ENCODE data around the gene PRODH.
"Not testable (repeated sequence)": the region's sequence is repeated elsewhere in the genome, so short reads cannot be mapped to it uniquely, and the experiment has no call there.

PRODH gene

DNA sequence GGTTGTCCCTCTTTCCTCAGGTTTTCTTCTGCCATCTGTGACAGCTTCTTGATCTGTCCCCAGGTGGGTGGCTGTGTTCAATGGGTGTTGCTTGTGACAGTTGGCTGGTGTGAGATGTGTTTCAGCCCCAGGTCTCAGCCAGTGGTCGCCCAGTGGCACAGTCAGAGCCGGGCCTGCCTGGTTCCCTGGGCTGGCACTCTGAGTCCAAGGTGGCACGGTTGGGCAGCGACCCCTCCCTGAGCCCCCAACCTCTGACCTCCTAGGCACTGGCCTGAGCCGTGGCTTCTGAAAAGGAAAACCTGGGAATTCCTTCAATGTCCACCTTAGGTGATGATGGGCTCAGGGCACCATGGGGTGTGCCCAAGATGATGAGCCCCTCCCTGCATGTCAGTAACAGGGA, 14.0 kb upstream of the PRODH start:
- CTCF ChIA-PET, result interaction anchor here (1.4 kb wide), 1 partner anchor 41 kb away, joined by 3 read pairs; no protein-coding TSS in a partner anchor
- Mint-ChIP-seq H3K27me3 (peaks cover 24% of the 10 kb centered on the region), H3K27ac (no peak overlapping the region)

DNA sequence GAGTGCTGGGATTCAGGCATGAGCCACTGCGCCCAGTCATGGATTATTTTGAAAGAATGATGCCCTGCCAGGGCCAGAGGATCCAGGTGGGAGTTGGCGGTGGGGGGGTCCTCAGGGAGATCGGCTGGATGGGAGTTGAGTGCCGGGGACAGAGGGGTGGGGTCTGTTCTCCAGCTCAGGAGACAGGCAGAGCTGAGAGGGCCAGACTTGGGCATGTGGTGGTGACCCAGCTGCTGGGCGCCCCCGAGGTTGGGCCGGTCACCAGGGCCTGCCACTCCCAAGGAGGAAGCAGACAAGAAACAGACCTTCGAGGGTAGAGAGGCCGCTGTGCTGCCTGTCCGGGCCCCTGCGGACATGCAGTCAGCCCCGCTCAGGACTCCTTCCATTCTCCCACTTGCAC, 11.8 kb upstream of the PRODH start:
- no peak for DNase-seq
- H3K4me1 Mint-ChIP-seq, result no peaks in the 10 kb centered on the region
- H3K9me3 Mint-ChIP-seq, result no peaks in the 10 kb centered on the region
- H3K27me3 Mint-ChIP-seq, result peaks cover 24% of the 10 kb centered on the region
- H3K36me3 Mint-ChIP-seq, result no peaks in the 10 kb centered on the region
- CTCF ChIA-PET, result no interaction called here
- no peak overlapping the region for H3K27ac Mint-ChIP-seq
- no peak overlapping the region for H3K4me3 Mint-ChIP-seq

More for the DNA sequence above, 14.0 kb upstream of the PRODH start:
- Mint-ChIP-seq H3K4me1 (no peaks in the 10 kb centered on the region), H3K36me3 (no peaks in the 10 kb centered on the region), H3K4me3 (no peak overlapping the region), H3K9me3 (no peaks in the 10 kb centered on the region)
- no peak for DNase-seq

DNA sequence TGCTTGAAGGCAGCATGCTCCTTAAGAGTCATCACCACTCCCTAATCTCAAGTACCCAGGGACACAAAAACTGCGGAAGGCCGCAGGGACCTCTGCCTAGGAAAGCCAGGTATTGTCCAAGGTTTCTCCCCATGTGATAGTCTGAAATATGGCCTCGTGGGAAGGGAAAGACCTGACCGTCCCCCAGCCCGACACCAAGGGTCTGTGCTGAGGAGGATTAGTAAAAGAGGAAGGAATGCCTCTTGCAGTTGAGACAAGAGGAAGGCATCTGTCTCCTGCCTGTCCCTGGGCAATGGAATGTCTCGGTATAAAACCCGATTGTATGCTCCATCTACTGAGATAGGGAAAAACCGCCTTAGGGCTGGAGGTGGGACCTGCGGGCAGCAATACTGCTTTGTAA, 11.0 kb upstream of the PRODH start:
- H3K4me1 Mint-ChIP-seq, H3K27ac Mint-ChIP-seq, H3K36me3 Mint-ChIP-seq, CTCF ChIA-PET, DNase-seq, H3K4me3 Mint-ChIP-seq, H3K9me3 Mint-ChIP-seq: not testable (repeated sequence)
- H3K27me3 Mint-ChIP-seq, result peaks cover 22% of the 10 kb centered on the region

DNA sequence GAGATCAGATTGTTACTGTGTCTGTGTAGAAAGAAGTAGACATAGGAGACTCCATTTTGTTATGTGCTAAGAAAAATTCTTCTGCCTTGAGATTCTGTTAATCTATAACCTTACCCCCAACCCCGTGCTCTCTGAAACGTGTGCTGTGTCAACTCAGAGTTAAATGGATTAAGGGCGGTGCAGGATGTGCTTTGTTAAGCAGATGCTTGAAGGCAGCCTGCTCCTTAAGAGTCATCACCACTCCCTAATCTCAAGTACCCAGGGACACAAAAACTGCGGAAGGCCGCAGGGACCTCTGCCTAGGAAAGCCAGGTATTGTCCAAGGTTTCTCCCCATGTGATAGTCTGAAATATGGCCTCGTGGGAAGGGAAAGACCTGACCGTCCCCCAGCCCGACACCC, 2.6 kb upstream of the PRODH start:
- CTCF ChIA-PET, DNase-seq, H3K27ac Mint-ChIP-seq, H3K36me3 Mint-ChIP-seq, H3K4me1 Mint-ChIP-seq, H3K9me3 Mint-ChIP-seq, H3K4me3 Mint-ChIP-seq, H3K27me3 Mint-ChIP-seq: not testable (repeated sequence)

DNA sequence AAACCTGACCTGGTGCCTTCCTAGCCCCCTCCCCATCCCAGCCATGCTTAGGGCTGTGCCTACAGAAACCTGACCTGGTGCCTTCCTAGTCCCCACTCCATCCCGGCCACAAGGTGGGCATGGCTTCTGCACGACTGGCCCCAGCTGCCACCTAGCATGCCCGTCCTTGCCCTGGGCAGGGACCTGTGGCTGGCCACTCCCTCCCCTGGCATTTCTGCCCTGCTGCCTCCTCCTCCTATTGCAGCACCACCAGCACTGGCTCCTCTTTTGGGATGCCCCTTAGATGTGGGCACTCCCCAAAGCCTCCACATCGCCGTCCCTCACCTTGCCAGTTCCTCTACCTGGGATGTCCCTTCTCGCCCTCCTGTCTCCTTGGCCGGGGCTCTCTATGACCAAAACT, 1.4 kb downstream of the PRODH start:
- H3K27me3 Mint-ChIP-seq, H3K4me3 Mint-ChIP-seq, H3K36me3 Mint-ChIP-seq, CTCF ChIA-PET, DNase-seq, H3K27ac Mint-ChIP-seq, H3K9me3 Mint-ChIP-seq, H3K4me1 Mint-ChIP-seq: not testable (repeated sequence)

DNA sequence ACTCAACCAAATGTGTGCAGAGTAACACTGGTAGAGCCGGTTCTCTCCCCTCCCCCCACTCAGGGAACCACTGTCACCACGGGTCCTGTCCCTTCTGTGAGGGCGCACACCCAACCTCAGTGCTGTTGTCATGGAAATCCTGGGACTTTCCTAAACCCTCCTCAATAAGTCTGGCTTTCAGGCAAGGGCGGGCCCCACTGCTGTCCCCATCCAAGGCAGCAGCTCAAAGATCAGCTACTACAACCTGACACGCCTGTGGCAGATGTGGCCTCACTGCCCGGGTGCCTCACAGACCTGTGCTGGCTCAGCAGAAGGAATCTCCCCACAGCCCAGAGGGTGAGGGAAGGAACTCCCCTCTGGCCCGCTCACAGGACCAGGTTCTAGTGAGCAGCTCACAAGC, 2.2 kb downstream of the PRODH start:
- no peak for DNase-seq
- H3K27me3 Mint-ChIP-seq, result no peaks in the 10 kb centered on the region
- CTCF ChIA-PET, result interaction anchor here (0.6 kb wide), 1 partner anchor 221 kb away, joined by 4 read pairs; no protein-coding TSS in a partner anchor
- H3K36me3 Mint-ChIP-seq, result no peaks in the 10 kb centered on the region
- H3K27ac Mint-ChIP-seq, result no peak overlapping the region
- H3K4me3 Mint-ChIP-seq, result no peak overlapping the region
- no peaks in the 10 kb centered on the region for H3K4me1 Mint-ChIP-seq
- H3K9me3 Mint-ChIP-seq, result no peaks in the 10 kb centered on the region

DNA sequence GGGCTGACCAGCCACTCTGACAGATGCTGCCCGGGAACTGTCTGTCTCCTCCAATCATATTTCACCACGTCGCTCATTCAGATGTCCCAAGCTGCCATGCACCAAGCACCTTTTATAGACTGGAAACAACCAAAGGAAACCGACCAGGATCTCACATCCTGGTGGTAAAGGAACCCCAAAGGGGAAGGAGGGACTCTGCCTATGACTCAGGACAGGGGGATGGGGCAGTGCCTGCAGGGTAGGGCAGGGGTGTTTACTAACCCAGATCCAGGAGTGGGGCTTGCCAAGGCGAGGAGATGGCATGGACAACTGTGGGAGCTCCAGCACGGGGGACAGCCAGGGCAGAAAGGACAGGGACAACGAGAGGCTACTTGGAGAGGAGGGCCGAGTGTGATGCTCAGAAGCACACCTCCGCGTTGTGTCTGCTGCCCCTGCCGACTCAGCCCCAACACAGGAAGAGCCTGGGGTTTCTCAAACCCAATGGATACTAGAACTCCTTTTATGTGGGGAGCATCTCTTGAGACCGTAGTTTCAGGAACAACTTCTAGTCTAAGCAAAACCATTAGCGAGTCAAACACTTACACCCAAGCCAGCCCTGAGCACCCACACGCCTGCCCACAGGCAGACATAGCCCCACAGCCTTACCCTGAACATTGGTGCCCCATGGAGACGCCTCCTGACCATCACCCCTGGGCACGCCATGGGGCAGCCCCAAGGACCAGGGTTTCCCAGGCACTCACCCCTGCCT, 4.0 kb downstream of the PRODH start:
- H3K4me1 Mint-ChIP-seq, result no peaks in the 10 kb centered on the region
- no peaks in the 10 kb centered on the region for H3K36me3 Mint-ChIP-seq
- H3K27ac Mint-ChIP-seq, result no peak overlapping the region
- CTCF ChIA-PET, result no interaction called here
- no peaks in the 10 kb centered on the region for H3K9me3 Mint-ChIP-seq
- no peaks in the 10 kb centered on the region for H3K27me3 Mint-ChIP-seq
- DNase-seq, result no peak
- no peak overlapping the region for H3K4me3 Mint-ChIP-seq

DNA sequence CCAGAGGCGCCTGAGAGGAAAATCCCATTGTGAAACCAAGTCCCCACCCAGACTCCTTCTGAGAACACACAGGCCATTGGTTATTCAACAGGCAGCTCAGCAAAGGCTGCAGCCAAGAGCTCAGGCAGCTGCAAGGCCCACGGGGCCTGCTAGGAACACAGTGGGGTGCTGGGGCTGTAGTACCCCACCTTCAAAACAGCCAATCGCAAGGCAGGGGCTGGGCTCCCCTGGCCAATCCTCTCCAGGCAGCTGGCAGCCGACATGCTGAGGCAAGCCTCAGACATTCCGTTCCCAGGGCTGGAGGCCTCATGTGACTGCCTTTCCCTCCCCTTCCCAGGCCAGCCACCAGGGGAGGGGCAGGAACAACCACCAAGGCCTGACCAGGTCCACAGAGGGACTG, 6.6 kb downstream of the PRODH start:
- CTCF ChIA-PET, result no interaction called here
- Mint-ChIP-seq H3K4me3 (no peak overlapping the region), H3K27ac (no peak overlapping the region), H3K36me3 (no peaks in the 10 kb centered on the region), H3K27me3 (no peaks in the 10 kb centered on the region), H3K9me3 (no peaks in the 10 kb centered on the region), H3K4me1 (no peaks in the 10 kb centered on the region)
- no peak for DNase-seq

DNA sequence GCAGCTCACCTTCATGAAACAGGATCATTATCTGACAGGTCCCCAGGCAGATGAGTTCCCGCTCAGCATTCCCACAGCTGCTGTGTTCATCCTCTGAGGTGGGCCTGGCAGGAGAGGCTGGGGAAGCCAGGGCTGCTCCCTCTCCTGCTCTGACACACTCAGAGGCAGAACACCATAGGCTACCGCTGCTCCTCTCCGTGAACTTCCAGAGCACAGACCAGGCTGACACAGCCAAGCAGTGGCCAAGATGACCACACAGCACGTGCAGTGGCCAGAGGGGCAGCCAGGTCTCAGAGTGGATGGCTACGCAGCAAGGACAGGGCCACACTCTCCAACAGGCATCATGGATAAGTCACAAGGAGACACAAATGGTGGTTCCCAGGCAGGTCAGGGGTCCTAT, 8.5 kb downstream of the PRODH start:
- Mint-ChIP-seq H3K4me3 (no peak overlapping the region), H3K9me3 (no peaks in the 10 kb centered on the region), H3K27ac (no peak overlapping the region), H3K4me1 (no peaks in the 10 kb centered on the region), H3K27me3 (no peaks in the 10 kb centered on the region), H3K36me3 (no peaks in the 10 kb centered on the region)
- no peak for DNase-seq
- CTCF ChIA-PET, result interaction anchor here (0.6 kb wide), 1 partner anchor 1035 kb away, joined by 3 read pairs; no protein-coding TSS in a partner anchor

DNA sequence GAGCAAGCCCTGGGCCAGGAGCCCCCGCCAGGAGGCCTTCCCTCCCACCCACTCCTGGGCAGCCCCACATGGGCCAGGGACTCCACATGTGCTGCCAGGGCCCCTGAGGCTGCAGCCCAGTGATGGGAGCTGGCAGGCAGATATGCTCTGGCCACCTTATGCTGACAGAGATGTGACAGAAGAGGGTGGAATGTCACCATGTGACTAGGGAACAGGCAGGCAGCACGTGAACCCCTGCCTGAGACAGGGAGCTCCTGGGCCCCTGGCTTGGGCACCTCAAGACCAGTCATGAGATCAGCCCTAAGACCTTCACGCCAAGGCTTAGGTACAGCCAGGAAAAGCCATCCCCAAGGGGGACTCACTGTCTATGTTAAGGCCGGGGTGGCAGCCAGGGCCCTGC, 9.1 kb downstream of the PRODH start:
- no peaks in the 10 kb centered on the region for H3K27me3 Mint-ChIP-seq
- H3K4me3 Mint-ChIP-seq, result no peak overlapping the region
- DNase-seq, result no peak
- H3K27ac Mint-ChIP-seq, result no peak overlapping the region
- no peaks in the 10 kb centered on the region for H3K4me1 Mint-ChIP-seq
- H3K9me3 Mint-ChIP-seq, result no peaks in the 10 kb centered on the region
- H3K36me3 Mint-ChIP-seq, result no peaks in the 10 kb centered on the region
- CTCF ChIA-PET, result no interaction called here

DNA sequence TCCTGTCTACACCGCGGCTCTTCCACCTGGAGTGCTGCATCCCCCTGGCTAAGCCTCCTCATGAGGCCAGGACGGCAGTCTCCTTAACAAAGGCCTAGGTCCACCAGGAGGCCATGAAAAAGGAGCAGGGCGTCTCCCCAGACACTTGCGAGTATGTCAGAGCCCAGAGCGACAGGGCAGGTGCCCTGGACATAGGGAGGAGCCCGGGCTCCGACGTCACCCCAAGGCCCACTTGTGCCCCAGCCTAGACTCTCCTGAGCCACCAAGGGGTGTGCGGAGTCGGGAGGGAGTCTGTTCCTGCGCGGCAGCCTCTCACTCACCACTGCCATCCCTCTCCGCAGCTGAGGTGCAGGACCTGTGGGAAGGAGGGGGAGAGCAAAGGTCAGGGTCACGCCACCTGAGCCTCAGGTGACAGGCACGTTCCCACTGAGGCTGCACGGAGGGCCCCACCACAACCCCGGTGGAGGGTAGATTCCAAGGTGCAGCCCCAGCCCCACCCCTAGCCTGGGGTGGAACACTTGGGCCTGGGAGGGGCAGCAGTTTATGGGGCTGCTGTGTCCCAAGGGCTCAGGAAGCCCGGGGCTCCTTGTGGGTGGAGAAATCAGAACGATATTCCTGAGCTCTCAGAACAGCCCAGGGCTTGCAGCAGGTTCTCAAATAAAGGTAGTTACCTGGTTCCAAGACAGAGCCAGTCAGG, 10.6 kb downstream of the PRODH start:
- no peaks in the 10 kb centered on the region for H3K4me1 Mint-ChIP-seq
- no peaks in the 10 kb centered on the region for H3K9me3 Mint-ChIP-seq
- no peak overlapping the region for H3K4me3 Mint-ChIP-seq
- no peaks in the 10 kb centered on the region for H3K27me3 Mint-ChIP-seq
- no peak overlapping the region for H3K27ac Mint-ChIP-seq
- DNase-seq, result no peak
- H3K36me3 Mint-ChIP-seq, result no peaks in the 10 kb centered on the region
- CTCF ChIA-PET, result no interaction called here

DNA sequence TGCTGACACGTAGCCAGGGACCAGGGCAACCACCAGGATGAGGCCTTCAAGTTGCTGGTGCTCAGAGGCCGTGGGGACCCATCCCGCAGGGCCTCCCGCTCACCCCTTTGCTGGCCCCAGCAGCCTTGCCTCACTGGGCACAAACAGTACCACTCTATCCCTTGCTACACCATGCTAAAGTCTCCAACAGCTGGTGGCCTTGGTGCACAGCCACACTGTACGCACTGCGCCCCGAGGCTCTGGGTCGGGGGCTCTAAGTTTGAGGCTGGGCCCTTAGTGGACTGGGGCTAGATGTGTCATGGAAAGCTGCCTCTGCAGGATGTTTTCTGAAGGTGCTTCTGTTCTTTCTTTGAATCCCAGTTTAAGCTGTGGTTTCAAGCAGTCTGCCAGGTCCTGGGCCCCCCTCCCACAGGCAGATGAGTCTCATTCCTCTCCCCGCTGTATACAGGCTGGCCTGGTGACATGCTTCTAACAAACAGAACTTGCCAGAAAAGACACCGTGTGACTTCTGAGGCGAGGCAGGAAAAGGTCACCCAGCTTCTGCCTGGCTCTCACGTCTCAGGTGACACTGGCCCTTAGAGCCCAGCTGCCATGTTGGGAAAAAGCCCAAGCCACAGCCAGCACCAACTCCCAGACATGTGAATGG, 15.7 kb downstream of the PRODH start:
- H3K27ac Mint-ChIP-seq, CTCF ChIA-PET, H3K36me3 Mint-ChIP-seq, H3K4me3 Mint-ChIP-seq, H3K4me1 Mint-ChIP-seq, H3K9me3 Mint-ChIP-seq, H3K27me3 Mint-ChIP-seq, DNase-seq: not testable (repeated sequence)

DNA sequence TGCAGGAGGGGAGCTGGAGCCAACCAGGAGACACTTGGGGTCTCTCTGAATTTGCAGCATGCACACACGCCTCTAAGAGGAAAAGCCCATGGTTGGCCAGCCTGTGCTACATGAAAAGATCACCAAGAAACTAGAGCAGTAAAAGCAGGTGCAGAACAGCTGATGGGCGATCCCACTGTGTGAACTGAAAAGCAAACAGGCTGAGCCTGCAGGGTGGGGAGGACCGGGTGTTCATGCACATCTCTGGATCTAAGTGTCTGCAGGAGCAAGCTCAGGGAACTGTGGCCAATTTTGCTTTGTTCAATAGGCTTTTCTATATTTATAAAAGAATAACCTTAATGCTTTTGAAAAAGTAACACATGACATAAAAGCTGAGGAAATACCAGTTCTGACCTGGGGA, 18.3 kb downstream of the PRODH start:
- not testable (repeated sequence) for H3K4me1 Mint-ChIP-seq, H3K4me3 Mint-ChIP-seq

DNA sequence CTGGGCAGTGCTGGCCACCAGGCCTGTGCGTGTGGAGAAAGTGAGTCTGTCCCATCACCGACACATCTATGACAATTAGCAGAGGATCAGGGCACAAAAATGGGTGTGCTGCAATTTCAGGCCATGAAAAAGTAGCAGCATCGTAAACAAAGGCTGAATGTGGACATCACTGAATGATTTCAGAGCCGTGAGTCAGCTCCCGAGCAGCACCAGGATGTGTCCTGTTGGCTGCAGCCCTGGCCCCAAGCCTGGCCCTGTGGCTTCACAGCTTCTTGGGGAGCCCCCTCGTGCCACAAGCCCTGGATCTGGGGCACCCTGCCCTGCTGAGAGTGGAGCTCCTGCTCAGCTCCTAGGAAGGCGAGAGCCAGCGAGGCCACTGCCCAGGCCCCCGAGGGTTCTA, 20.5 kb downstream of the PRODH start:
- CTCF ChIA-PET, H3K9me3 Mint-ChIP-seq, DNase-seq: not testable (repeated sequence)

More for the DNA sequence above, 18.3 kb downstream of the PRODH start:
- CTCF ChIA-PET, H3K36me3 Mint-ChIP-seq, DNase-seq, H3K27me3 Mint-ChIP-seq, H3K9me3 Mint-ChIP-seq, H3K27ac Mint-ChIP-seq: not testable (repeated sequence)

DNA sequence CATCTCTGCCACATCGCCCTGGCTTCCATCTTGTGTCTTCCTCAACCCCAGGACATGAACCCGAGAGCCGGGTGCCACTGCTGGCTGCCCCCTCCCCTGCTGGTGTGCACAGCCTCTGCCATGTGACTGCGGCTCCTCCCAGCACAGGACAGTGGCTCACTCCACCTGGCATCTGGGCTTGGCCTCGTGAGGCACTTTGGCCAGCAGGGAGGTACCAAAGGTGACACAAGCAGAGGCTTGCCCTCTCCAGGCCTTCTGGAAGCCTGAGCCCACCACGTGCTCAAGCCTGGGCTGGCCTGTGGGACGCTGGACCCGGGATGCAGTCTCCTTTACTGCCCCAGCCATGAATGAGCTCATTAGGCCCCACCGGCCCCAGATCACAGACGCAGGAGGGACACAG, 21.5 kb downstream of the PRODH start:
- H3K9me3 Mint-ChIP-seq, H3K4me1 Mint-ChIP-seq, CTCF ChIA-PET, H3K27ac Mint-ChIP-seq, DNase-seq, H3K36me3 Mint-ChIP-seq, H3K4me3 Mint-ChIP-seq, H3K27me3 Mint-ChIP-seq: not testable (repeated sequence)

More for the DNA sequence above, 20.5 kb downstream of the PRODH start:
- H3K27ac Mint-ChIP-seq, H3K27me3 Mint-ChIP-seq, H3K36me3 Mint-ChIP-seq, H3K4me1 Mint-ChIP-seq, H3K4me3 Mint-ChIP-seq: not testable (repeated sequence)

Measured in activated naive CD4-positive, alpha-beta T cell treated with anti-CD3 and anti-CD28 coated beads, Interleukin-2, amount 10 ng/mL, durations not matched to agents 7 days and 5 days (primary cell).